HCEC 1CT (cell line): Measurements from ENCODE around the gene SRPK2.
"Not testable (repeated sequence)": the region's sequence is repeated elsewhere in the genome, so short reads cannot be mapped to it uniquely, and the experiment has no call there.

Experiments
- DNase-seq: peaks from one replicate; pipeline ENCODE4 v3.0.0-alpha.2; 2017

The SRPK2 gene

DNA sequence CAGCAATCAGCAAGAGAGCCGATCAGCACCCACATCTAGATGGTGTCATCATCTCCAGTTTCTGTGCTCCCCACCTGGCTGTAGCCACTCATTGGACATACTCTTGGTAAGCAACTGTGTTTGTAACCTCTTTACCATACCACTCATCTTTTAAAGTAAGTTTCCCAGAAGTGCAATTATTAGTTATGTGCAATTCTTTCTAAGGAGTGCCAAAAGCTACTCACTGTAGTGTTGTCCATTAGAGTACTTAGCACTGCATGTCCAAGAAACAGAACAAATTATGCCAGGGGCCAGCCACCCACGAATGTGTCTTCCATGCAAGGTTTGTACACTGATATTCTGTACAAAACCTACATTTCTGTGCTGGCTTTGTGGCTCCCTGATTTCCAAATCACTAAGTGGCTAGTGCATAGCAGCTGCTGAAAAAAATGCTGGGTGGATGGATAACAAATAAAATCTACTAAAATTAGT, 131.9 kb downstream of the SRPK2 start:
- no peak for DNase-seq

GRCh38 chr7:105250706-105251105, 138.0 kb downstream of the SRPK2 start:
- DNase-seq: no peak

- DNase-seq: no peak
These were observed 138.5 kb downstream of the SRPK2 start for GRCh38 chr7:105250239-105250638.

GRCh38 chr7:105249216-105249615, 139.5 kb downstream of the SRPK2 start:
- no peak for DNase-seq

DNA sequence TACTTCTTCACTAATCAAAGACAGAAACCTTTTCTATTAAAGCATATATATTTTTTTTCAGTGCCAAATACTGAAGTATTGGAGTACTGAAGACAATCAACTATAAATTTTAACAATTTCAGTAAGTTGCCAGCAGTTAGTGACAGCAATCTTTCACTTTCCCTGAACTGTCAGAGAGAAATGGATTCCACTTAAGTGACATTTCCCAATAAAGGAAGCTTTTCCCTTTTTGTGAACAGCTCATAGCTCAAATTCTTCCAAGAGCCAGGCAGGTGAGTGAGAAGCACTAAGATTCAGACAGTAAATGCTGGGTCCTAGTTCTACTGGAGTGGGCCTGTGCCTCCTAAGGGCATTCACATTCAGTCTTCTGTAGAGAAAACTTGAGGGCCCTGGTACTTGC, 142.0 kb downstream of the SRPK2 start:
- no peak for DNase-seq

DNA sequence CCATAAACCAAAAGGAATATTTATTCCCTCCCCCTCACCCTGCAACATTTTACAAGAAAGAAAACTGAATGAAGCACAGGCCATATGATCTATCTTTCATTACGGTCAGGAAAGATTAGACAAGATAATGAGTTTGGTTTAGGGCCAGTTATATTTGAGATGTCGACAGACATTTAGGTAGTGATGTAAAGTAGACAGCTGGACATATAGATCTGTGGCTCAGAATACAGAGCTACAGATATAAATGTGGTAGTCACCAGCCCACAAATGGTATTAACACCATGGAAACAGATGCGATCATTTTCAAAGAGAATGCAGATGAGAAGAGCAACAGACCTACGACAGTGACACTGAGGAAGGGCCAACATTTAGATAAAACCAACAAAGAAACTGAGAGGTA, 142.5 kb downstream of the SRPK2 start:
- no peak for DNase-seq

DNA sequence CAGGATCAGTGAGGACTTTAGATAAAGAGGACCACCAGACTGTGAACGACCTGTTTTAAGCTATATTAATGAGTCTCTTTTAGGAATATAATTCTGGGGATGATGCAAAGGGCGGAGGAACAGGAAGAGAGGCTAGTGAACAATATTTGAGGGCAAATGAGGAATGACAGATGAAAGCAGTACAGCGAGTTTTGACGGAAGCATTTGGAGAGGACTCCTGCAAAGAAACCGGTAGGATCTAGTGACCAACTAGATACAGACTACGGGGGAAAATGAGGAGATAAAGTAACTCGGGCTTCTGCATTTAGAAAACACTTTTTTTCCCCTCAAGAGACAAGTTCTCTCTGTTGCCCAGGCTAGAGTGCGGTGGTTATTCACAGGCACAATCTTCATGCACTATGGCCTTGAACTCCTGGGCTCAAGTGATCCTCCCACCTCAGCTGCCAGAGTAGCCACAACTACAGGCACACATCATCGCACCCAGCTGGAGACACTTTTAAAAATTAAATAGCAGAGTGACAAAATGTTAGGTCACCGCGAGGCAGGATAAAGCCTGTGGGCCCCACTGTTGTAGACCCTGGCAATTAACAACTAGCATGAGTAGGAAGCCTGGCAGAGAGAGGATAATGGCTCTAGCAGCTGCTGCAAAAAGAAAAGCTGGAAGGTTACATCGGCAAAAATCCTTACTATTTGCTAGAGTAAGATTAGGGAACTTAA, 143.2 kb downstream of the SRPK2 start:
- no peak for DNase-seq

- DNase-seq: no peak
These were observed 144.1 kb downstream of the SRPK2 start for GRCh38 chr7:105244594-105244993.

GRCh38 chr7:105241198-105241597, 147.5 kb downstream of the SRPK2 start:
- DNase-seq: no peak

DNA sequence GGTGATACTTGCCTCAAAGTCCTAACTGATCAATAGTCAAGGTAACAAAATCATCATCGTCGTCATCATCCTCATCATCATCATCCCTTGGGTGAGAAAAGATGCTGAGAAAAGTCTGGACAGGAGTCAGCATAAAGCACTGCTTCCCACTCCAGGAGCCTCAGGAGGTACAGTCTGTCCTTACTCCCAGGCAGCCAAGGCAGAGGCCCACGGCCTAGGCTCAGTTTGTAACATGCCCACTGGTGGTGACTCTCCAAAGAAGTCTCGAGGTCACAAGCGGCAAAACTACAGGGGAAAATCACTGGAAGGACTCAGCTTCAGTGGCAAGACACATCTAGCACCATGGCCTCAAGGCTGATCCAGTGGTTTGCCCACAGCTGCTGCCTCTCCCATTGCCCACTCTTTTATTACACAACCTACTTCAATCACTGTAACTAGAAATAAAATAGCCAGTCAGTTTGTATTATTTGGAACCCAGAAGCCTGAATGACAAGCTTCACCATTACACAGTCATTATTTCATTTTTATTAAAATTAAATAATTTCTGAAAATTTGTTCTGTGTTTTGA, 150.4 kb downstream of the SRPK2 start:
- no peak for DNase-seq

DNA sequence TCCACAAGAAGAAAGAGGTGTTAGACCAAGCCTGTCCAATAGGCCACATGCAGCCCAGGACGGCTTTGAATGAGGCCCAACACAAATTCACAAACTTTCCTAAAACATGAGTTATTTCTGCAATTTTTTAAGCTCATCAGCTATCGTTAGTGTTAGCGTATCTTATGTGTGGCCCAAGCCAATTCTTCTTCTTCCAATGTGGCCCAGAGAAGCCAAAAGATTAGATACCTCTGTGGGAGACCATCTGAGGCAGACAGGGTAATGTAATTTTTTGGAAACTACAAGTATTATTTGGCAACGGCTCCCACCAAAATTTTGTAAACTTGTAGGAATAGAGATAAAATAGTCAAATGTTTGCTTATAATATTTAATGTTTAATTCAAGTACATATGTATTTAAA, 153.8 kb downstream of the SRPK2 start:
- no peak for DNase-seq

DNA sequence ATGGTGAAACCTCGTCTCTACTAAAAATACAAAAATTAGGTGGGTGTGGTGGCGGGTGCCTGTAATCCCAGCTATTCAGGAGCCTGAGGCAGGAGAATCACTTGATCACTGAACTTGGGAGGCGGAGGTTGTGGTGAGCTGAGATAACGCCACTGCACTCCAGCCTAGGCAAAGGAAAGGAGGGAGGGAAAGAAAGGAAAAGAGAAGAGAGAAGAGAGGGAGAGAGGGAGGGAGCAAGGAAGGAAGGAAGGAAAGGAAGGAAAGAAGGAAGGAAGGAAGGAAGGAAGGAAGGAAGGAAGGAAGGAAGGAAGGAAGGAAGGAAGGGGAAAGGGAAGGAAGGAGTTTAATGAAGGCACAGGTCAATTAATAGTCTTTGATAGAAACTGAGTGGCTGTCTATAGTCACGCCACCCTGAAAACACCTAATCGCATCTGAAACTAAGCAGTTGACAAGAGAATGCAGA, 155.9 kb downstream of the SRPK2 start:
- DNase-seq: not testable (repeated sequence)

DNA sequence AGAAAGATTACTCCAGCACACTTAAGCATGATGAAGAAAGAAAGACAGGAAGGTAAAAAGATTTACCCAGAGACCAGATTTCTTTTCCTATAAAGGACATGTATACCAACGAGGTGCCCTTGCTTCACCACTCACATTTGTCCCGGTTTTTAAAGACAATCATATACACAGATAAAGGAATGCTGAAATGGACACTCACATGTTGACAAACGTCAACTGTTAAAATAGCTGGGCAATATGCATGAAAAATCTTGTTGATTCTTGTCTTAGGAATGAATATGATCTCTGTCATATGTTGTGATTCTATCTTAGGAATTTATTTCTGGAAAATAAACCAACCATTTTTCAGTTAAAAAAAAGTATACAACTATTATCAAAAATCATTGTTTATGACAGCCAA, 158.2 kb downstream of the SRPK2 start:
- no peak for DNase-seq

GRCh38 chr7:105229641-105230040, 159.1 kb downstream of the SRPK2 start:
- no peak for DNase-seq

DNA sequence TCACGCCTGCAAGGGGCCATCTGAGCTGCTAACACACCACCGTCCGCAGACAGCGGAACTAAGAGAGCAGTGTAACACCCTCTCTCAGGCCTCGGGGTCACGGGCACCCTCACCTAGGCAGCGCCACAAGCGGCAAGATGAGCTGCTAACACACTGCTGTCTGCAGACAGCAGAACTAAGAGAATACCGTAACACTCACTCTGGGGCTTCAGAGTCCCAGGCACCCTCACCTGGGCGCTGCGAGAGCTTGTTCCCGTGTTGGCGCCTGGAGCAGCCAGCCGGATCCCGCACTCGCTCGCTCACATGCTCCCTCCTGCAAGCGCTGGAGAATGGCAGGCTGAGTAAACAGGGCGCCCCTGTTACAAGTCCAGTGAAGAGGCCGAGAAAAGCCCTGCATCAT, 160.2 kb downstream of the SRPK2 start:
- DNase-seq: no peak

GRCh38 chr7:105227391-105227790, 161.3 kb downstream of the SRPK2 start:
- DNase-seq: no peak

- peak; percentile 96 for DNase-seq
These were observed 163.7 kb downstream of the SRPK2 start for GRCh38 chr7:105224884-105225651.

GRCh38 chr7:105222953-105223352, 165.8 kb downstream of the SRPK2 start:
- no peak for DNase-seq

- peak; percentile 78 for DNase-seq
These were observed 169.0 kb downstream of the SRPK2 start for GRCh38 chr7:105219771-105220160.

DNA sequence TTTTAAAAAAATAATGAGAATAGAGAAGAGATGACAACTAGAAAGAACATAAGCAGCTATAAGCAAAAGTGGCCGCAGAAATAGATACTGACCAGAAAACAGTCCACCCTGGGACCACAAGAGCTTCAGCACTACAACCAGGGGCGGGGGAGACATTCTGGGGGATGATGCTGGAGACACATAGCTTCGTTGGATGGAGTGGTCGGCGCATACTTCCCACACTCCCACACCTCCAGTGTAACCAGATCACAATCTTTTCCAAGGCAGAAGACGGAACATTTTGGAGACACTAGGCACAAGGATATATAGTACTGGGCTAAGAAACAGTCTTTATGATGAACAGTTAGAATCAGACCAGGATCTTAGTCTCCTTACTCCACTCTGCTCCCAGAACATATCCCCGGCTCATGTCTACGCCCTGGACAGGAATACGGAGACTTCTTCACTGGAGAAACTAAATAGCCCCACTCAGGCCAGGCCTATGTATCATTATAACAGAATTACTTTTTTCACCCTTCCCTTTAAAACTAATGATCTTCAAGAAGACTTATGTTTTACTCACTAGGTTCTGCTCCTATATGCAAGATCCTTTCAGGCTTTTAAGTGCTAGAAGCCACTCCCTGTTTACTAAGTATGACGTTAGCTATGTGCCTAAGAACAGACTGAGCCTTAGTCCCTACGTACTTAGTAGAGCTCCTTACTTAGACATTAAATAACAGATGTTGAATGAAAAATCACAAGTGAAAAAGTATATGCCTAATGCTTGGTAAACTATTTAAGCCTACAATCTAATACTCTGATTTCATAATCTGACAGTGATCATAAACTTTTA, 169.6 kb downstream of the SRPK2 start:
- DNase-seq: peak; percentile 68

GRCh38 chr7:105218215-105218614, 170.5 kb downstream of the SRPK2 start:
- peak; percentile 5 for DNase-seq

DNA sequence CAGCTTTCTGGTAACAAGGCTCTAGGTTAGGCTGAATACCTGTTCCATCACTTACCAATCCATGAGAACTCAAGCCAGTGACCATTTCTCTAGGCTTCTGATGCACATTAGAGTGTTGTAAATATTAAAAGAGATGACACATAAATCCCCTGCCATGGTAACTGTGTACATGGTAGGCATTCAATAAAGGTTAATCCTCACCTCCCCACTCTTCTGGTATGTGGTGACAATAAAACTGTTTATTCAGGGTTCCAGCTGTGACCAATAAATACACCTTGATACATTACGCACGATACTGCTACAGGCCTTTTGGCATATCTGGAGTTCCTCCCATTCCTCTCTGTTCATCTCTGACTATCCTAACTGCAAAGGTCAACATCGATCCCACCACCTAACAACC, 171.9 kb downstream of the SRPK2 start:
- no peak for DNase-seq

DNA sequence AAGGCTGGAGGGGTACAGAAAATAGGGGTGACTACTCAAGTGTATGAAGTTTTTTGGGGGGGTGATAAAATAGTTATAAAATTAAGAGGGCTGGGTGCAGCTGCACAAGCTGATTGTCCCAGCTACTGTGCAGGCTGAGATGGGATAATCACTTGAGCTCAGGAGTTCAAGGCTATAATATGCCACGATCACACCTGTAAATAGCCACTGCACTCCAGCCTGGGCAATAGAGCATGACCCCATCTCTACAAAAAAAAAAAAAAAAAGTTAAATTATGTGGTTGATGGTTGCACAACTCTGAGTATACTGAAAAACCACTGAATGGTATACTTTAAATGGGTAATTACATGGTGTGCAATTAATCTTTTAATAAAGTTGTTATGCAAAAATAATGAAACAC, 172.9 kb downstream of the SRPK2 start:
- DNase-seq: no peak
